Keratinocyte (primary cell): ENCODE results near the gene PCDHA7.

Experiments used
- CTCF ChIP-seq, 3 experiments: IDR thresholded peaks in 1 of 3; conservative IDR thresholded peaks in 1 of 3; optimal IDR thresholded peaks in 1 of 3; 2 replicates in 2 of 3; 3 replicates in 1 of 3; pipeline versions ENCODE3 to v1.5.1; 2011; ENCODE audit warnings: low read length in 3 of 3, mild to moderate bottlenecking in 3 of 3, moderate library complexity in 2 of 3, control low read depth in 1 of 3, inconsistent platforms in 1 of 3; ENCODE audit not compliant: insufficient read depth in 2 of 3; ENCODE audit errors: extremely low read depth in 1 of 3
- EZH2 ChIP-seq: IDR thresholded peaks from one replicate; pipeline ENCODE4 v1.6.1; 2012; ENCODE audit warnings: inconsistent platforms, mild to moderate bottlenecking, low read length, moderate library complexity

GRCh38 chr5:140822281-140822629 is 11.8 kb upstream of the PCDHA7 start:
- TF ChIP-seq EZH2 = no peak
- no peak for TF ChIP-seq CTCF (optimal IDR thresholded peaks at IDR 0.05 in 1 of 3, IDR thresholded peaks at IDR 0.05 in 1 of 3, conservative IDR thresholded peaks at IDR 0.05 in 1 of 3; ENCODE audit: extremely low read depth in 1 of 3, insufficient read depth in 2 of 3, low read length in 3 of 3)
